Measurements from ENCODE around the gene RGS7. TPM values are rescaled to one million over a fixed set of nuclear protein-coding genes. Genes with fewer than 3 reads are reported as not detected.

The RGS7 gene
- total and polyA plus RNA-seq, 2 of the 4 experiments (the other 2 are of a cell fraction), result 0.58 to 0.72 TPM

- WGBS, 2 experiments (ENCODE audit: extremely low coverage in 2 of 2, insufficient read length in 1 of 2), result 0% methylated on average over 1 of the region's 2 CpGs; no CpG with 5 or more reads in 1 of the 2 experiments
Measured at GRCh38 chr1:241265428-241265827, 91.6 kb downstream of the RGS7 start.

More at GRCh38 chr1:241265428-241265827, 91.6 kb downstream of the RGS7 start:
- Histone ChIP-seq H3K9me1 (ENCODE audit: insufficient read depth, low read length) (no peaks in the 10 kb centered on the region), H3K36me3 (ENCODE audit: control insufficient read depth, insufficient read depth, low read length) (no peaks in the 10 kb centered on the region), H4K20me1 (ENCODE audit: insufficient read depth, low read length) (no peaks in the 10 kb centered on the region), H2BK20ac (ENCODE audit: low read depth, low read length) (no peak overlapping the region), H3K79me1 (ENCODE audit: low read depth in 1 of 2, low read length in 2 of 2) (no peaks in the 10 kb centered on the region), H2BK120ac (ENCODE audit: low read depth, low read length) (no peak overlapping the region), H2BK15ac (ENCODE audit: low read depth, low read length) (no peak overlapping the region), H3K56ac (ENCODE audit: extremely low read depth, insufficient read depth, low read length) (no peak overlapping the region), H3K4me3 (ENCODE audit: insufficient read depth, low read depth, low read length) (no peak overlapping the region), H3K4me1 (ENCODE audit: control insufficient read depth, insufficient read depth, low read length) (no peaks in the 10 kb centered on the region), H2AFZ (replicated peaks; ENCODE audit: low read length, poor library complexity) (no peak overlapping the region), H3K4me2 (ENCODE audit: low read depth, low read length) (no peak overlapping the region), H3K23ac (ENCODE audit: low read depth, low read length) (no peak overlapping the region), H2AK5ac (ENCODE audit: low read depth, low read length) (no peak overlapping the region), H3K27ac (ENCODE audit: insufficient read depth, low read length) (no peak overlapping the region), H4K91ac (ENCODE audit: insufficient read depth, low read depth, low read length) (no peak overlapping the region), H3K4ac (ENCODE audit: low read depth, low read length) (no peak overlapping the region), H4K5ac (ENCODE audit: low read depth, low read length) (no peak overlapping the region), H3K9me3 (ENCODE audit: control insufficient read depth, insufficient read depth, low read length) (peaks cover 23% of the 10 kb centered on the region), H3K27me3 (ENCODE audit: control insufficient read depth, insufficient read depth, low read length) (no peaks in the 10 kb centered on the region), H3K9ac (ENCODE audit: low read depth, low read length) (no peak overlapping the region), H2BK5ac (ENCODE audit: low read depth, low read length, poor library complexity, severe bottlenecking) (no peak overlapping the region), H3K14ac (replicated peaks; ENCODE audit: low read depth, low read length) (no peak overlapping the region), H3K18ac (ENCODE audit: low read depth, low read length) (no peak overlapping the region), H2AK9ac (replicated peaks; ENCODE audit: low read depth, low read length, poor library complexity) (no peak overlapping the region), H4K8ac (ENCODE audit: low read depth in 2 of 2, low read length in 2 of 2) (no peak overlapping the region)
- DNase-seq (no peak), ATAC-seq (ENCODE audit: low read depth) (no peak)
- POLR2A ChIA-PET (ENCODE audit: unreplicated experiment), result no interaction called here
- dilution Hi-C loops (cut with HindIII; ENCODE audit: low sequenced_read_pairs, unreplicated experiment), result no loop called here
- CTCF ChIA-PET, result no interaction called here
- intact Hi-C loops (cut with micrococcal nuclease), result no loop called here
- no TSS peak for BruUV-seq (replicated peaks)
- TF ChIP-seq RFX5 (IDR thresholded peaks at IDR 0.05; ENCODE audit: low read depth, low read length) (no peak), MXI1 (IDR thresholded peaks at IDR 0.05; ENCODE audit: borderline replicate concordance, low read depth, low read length) (no peak), POLR2A (IDR thresholded peaks at IDR 0.05; ENCODE audit: low read depth, low read length) (no peak), MAFK (IDR thresholded peaks at IDR 0.05; ENCODE audit: low read depth, low read length) (no peak), RAD21 (IDR thresholded peaks at IDR 0.05; ENCODE audit: low read length) (no peak), SMC3 (IDR thresholded peaks at IDR 0.05; ENCODE audit: low read depth, low read length) (no peak), FOS (IDR thresholded peaks at IDR 0.05; ENCODE audit: low read depth, low read length) (no peak), NFE2L2 (IDR thresholded peaks at IDR 0.05; ENCODE audit: low read depth, low read length) (no peak), MAZ (IDR thresholded peaks at IDR 0.05; ENCODE audit: borderline replicate concordance, low read depth, low read length) (no peak), CHD1 (IDR thresholded peaks at IDR 0.05; ENCODE audit: low read depth, low read length) (no peak), USF2 (IDR thresholded peaks at IDR 0.05; ENCODE audit: low read depth, low read length) (no peak), CEBPB (IDR thresholded peaks at IDR 0.05; ENCODE audit: low read depth, low read length) (no peak), RCOR1 (IDR thresholded peaks at IDR 0.05; ENCODE audit: insufficient replicate concordance, low read length) (no peak), BHLHE40 (IDR thresholded peaks at IDR 0.05; ENCODE audit: low read depth, low read length) (no peak)
- TF ChIP-seq, protein P1, sequence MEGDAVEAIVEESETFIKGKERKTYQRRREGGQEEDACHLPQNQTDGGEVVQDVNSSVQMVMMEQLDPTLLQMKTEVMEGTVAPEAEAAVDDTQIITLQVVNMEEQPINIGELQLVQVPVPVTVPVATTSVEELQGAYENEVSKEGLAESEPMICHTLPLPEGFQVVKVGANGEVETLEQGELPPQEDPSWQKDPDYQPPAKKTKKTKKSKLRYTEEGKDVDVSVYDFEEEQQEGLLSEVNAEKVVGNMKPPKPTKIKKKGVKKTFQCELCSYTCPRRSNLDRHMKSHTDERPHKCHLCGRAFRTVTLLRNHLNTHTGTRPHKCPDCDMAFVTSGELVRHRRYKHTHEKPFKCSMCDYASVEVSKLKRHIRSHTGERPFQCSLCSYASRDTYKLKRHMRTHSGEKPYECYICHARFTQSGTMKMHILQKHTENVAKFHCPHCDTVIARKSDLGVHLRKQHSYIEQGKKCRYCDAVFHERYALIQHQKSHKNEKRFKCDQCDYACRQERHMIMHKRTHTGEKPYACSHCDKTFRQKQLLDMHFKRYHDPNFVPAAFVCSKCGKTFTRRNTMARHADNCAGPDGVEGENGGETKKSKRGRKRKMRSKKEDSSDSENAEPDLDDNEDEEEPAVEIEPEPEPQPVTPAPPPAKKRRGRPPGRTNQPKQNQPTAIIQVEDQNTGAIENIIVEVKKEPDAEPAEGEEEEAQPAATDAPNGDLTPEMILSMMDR (conservative IDR thresholded peaks at IDR 0.05; ENCODE audit: low read depth, low read length), result no peak
- TF ChIP-seq, protein P2, sequence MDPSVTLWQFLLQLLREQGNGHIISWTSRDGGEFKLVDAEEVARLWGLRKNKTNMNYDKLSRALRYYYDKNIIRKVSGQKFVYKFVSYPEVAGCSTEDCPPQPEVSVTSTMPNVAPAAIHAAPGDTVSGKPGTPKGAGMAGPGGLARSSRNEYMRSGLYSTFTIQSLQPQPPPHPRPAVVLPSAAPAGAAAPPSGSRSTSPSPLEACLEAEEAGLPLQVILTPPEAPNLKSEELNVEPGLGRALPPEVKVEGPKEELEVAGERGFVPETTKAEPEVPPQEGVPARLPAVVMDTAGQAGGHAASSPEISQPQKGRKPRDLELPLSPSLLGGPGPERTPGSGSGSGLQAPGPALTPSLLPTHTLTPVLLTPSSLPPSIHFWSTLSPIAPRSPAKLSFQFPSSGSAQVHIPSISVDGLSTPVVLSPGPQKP (IDR thresholded peaks at IDR 0.05; ENCODE audit: borderline replicate concordance, low read depth, low read length), result no peak
- in situ Hi-C loops (cut with MboI; ENCODE audit: low sequenced_read_pairs), result no loop called here

Data from IMR-90 (cell line).